K562 (cell line): Measurements from ENCODE around the gene MMEL1. TPM values are rescaled to one million over a fixed set of nuclear protein-coding genes. Genes with fewer than 3 reads are reported as not detected.
A peak's percentile ranks its signal among the peaks of the same experiment; 100 is the strongest.

Experiments
- ATAC-seq: fragments of 200-7000 bp; cut with Tn5 transposase; 3 replicates; pipeline ENCODE4 v1.9.1; 2020; ENCODE audit warnings: moderate library complexity
- BruUV-seq: library from RNA; stranded (reverse); fragments of 400-500 nt; replicated peaks from 2 replicates; lab custom pipeline; 2021; lab: Mats Ljungman, UMichigan
- CTCF ChIA-PET: fragments of 300-600 bp; formaldehyde crosslinking; extraction: SDS; loops from one replicate; lab custom pipeline; 2021; ENCODE audit warnings: low intra/inter-chr PET ratio; lab: Yijun Ruan, JAX
- POLR2A ChIA-PET: fragments of 300-600, 350-650 bp; sonication (Branson Sonifier 250); formaldehyde crosslinking; extraction: SDS; loops from one replicate; lab custom pipeline; 2021; ENCODE audit warnings: antibody characterized with exemption, inconsistent platforms; lab: Yijun Ruan, JAX
- DNase-seq, 4 experiments: peaks; one replicate each; pipeline versions ENCODE4 v3.0.0 to v3.0.0-alpha.2; 2011 to 2018; ENCODE audit warnings: low spot score in 3 of 4, mixed read lengths in 3 of 4; ENCODE audit errors: extremely low read depth in 1 of 4
- FAIRE-seq: peaks from 2 replicates; lab custom pipeline; 2011; peaks lifted over from hg19 to GRCh38; lab: Jason Lieb, UNC
- H2AFZ ChIP-seq: 2 replicates; pipeline ENCODE4 v1.6.0; 2011; ENCODE audit warnings: low read depth, low read length, control low read depth, inconsistent platforms
- H3K27ac ChIP-seq: fragments of 200-600 bp; 3 replicates; pipeline ENCODE4 v1.8.0; 2011; ENCODE audit warnings: low read depth, mild to moderate bottlenecking, control low read depth, inconsistent platforms, low read length, moderate library complexity, mixed read lengths; ENCODE audit errors: extremely low read depth
- H3K27me3 ChIP-seq, 2 experiments: fragments of 300-600 bp in 1 of 2; 2 replicates in 1 of 2; 3 replicates in 1 of 2; pipeline versions ENCODE4 v1.6.0 to v1.8.0; 2011; ENCODE audit warnings: inconsistent platforms in 2 of 2, low read length in 2 of 2, mild to moderate bottlenecking in 1 of 2, mixed read lengths in 1 of 2, moderate library complexity in 1 of 2; ENCODE audit not compliant: control insufficient read depth in 2 of 2, insufficient read depth in 2 of 2
- H3K36me3 ChIP-seq: fragments of 300-600 bp; 3 replicates; pipeline ENCODE4 v1.8.0; 2011; ENCODE audit warnings: mild to moderate bottlenecking, low read length, inconsistent platforms; ENCODE audit not compliant: control insufficient read depth, insufficient read depth
- H3K4me1 ChIP-seq, 2 experiments: fragments of 200-600 bp in 1 of 2; replicated peaks in 1 of 2; 2 replicates in 1 of 2; 3 replicates in 1 of 2; pipeline versions ENCODE4 v1.5.1 to v1.8.0; 2011; ENCODE audit warnings: inconsistent platforms in 2 of 2, low read length in 2 of 2, mild to moderate bottlenecking in 1 of 2, mixed read lengths in 1 of 2, moderate library complexity in 1 of 2; ENCODE audit not compliant: control insufficient read depth in 2 of 2, insufficient read depth in 2 of 2
- H3K4me2 ChIP-seq: 2 replicates; pipeline ENCODE4 v1.6.1; 2011; ENCODE audit warnings: low read length, control low read depth, inconsistent platforms, mixed read lengths; ENCODE audit not compliant: insufficient read depth
- H3K4me3 ChIP-seq: fragments of 200-600 bp; sonication (generic), shearing (Covaris generic); 2 replicates; pipeline ENCODE4 v1.5.1; 2016; ENCODE audit warnings: control low read depth, inconsistent platforms
- H3K79me2 ChIP-seq: fragments of 200-600 bp; 3 replicates; pipeline ENCODE4 v1.8.0; 2011; ENCODE audit warnings: low read length, inconsistent platforms; ENCODE audit not compliant: control insufficient read depth, insufficient read depth
- H3K9ac ChIP-seq, 2 experiments: 2 replicates each; pipeline versions ENCODE4 v1.6.0 to v1.6.1; 2011; ENCODE audit warnings: low read depth in 2 of 2, low read length in 2 of 2, control low read depth in 1 of 2, inconsistent platforms in 1 of 2, mild to moderate bottlenecking in 1 of 2, mixed read lengths in 1 of 2; ENCODE audit not compliant: insufficient read depth in 1 of 2
- H3K9me1 ChIP-seq: one replicate; pipeline ENCODE4 v1.6.0; 2011; ENCODE audit warnings: inconsistent platforms, mild to moderate bottlenecking, low read length, moderate library complexity; ENCODE audit not compliant: control insufficient read depth, insufficient read depth
- H3K9me3 ChIP-seq: replicated peaks from 2 replicates; pipeline ENCODE4 v1.5.1; 2011; ENCODE audit warnings: low read depth, low read length, inconsistent platforms; ENCODE audit not compliant: control insufficient read depth, insufficient read depth
- H4K20me1 ChIP-seq: replicated peaks from 2 replicates; pipeline ENCODE4 v1.6.1; 2011; ENCODE audit warnings: low read length, inconsistent platforms, mixed read lengths; ENCODE audit not compliant: control insufficient read depth, insufficient read depth
- BMI1 ChIP-seq: fragments of 150-350 bp; IDR thresholded peaks from 2 replicates; pipeline ENCODE4 v1.6.1; 2014; ENCODE audit warnings: low read length
- EP400 ChIP-seq: fragments of 450-650 bp; IDR thresholded peaks from 2 replicates; pipeline ENCODE4 v1.6.1; 2017; ENCODE audit warnings: antibody characterized with exemption, mild to moderate bottlenecking, moderate library complexity
- MAFG ChIP-seq: fragments of 450-650 bp; conservative IDR thresholded peaks from 2 replicates; pipeline ENCODE4 v1.6.1; 2016; ENCODE audit warnings: missing genetic modification characterization, missing compliant biosample characterization
- NR2C1 ChIP-seq, 2 experiments: fragments of 450-650 bp; IDR thresholded peaks; 2 replicates each; pipeline ENCODE4 v1.6.1; 2017; ENCODE audit warnings: mild to moderate bottlenecking in 2 of 2, antibody characterized with exemption in 1 of 2, inconsistent platforms in 1 of 2, missing compliant biosample characterization in 1 of 2, missing genetic modification characterization in 1 of 2
- POLR2G ChIP-seq: fragments of 200-400 bp; formaldehyde crosslinking; IDR thresholded peaks from 2 replicates; pipeline ENCODE4 v1.6.1; 2017; ENCODE audit warnings: low read depth, mild to moderate bottlenecking, antibody characterized with exemption, low read length, moderate library complexity
- RBFOX2 ChIP-seq: fragments of 200-400 bp; formaldehyde crosslinking; IDR thresholded peaks from 2 replicates; pipeline ENCODE4 v1.6.1; 2017; ENCODE audit warnings: low read depth, mild to moderate bottlenecking, low read length, moderate library complexity
- ZBTB9 ChIP-seq: fragments of 450-650 bp; formaldehyde crosslinking; IDR thresholded peaks from 2 replicates; pipeline ENCODE4 v1.4.0; 2020; ENCODE audit warnings: mild to moderate bottlenecking, moderate library complexity
- ZC3H4 ChIP-seq: sonication (generic); formaldehyde crosslinking; IDR thresholded peaks from 2 replicates; pipeline ENCODE4 v1.9.0; 2021; ENCODE audit warnings: missing genetic modification reagents, borderline replicate concordance
- ZNF277 ChIP-seq: fragments of 250-450 bp; sonication (Bioruptor Pico); IDR thresholded peaks from 2 replicates; pipeline ENCODE4 v1.8.0; 2022; ENCODE audit warnings: inconsistent platforms, mild to moderate bottlenecking, moderate library complexity, borderline replicate concordance
- WGBS: fragments of 100-300 bp; shearing (Covaris generic); methylation state at CpG from one replicate; pipeline ENCODE4 v1.1.6; 2016; ENCODE audit warnings: low coverage, mixed read lengths; ENCODE audit not compliant: insufficient coverage; ENCODE audit errors: missing lambda C conversion rate; 5-methylcytosine and 5-hydroxymethylcytosine counted together
- in situ Hi-C: fragments of 300-500 bp; cut with MboI; formaldehyde crosslinking; loops from 4 replicates; pipeline ENCODE4 v1.15.0; 2018; ENCODE audit warnings: inconsistent platforms, mixed read lengths
- intact Hi-C: fragments of 100-400 bp; cut with micrococcal nuclease; formaldehyde crosslinking; loops from 2 replicates; pipeline ENCODE4 v1.14.2; 2022
- polyA plus RNA-seq, 8 experiments: library from polyadenylated mRNA; depleted of rRNA in 4 of 8; stranded (reverse) in 5 of 8; unstranded in 3 of 8; fragments of >200 nt; fragmentation: Nextera tagmentation in 2 of 8; fragmentation: Illumina TruSeq in 1 of 8; extraction: Ambion mirVana in 2 of 8; extraction: Trizol in 1 of 8; gene quantifications; 2 replicates each; pipeline versions ENCODE4 v1.2.1 to v1.2.3, GENCODE V29; 2011 to 2014; ENCODE audit warnings: inconsistent platforms in 1 of 8, missing spikeins in 1 of 8
- total RNA-seq, 7 experiments: library from RNA; depleted of rRNA in 6 of 7; stranded (reverse); fragments of >200 nt in 6 of 7; fragmentation: Illumina TruSeq in 2 of 7; extraction: Trizol in 2 of 7; gene quantifications; 2 replicates each; pipeline versions ENCODE4 v1.2.1 to v1.2.3, GENCODE V29; 2011 to 2021; ENCODE audit warnings: low replicate concordance in 1 of 7
- TF ChIP-seq, protein P1 (sequence below): fragments of 200-800 bp; sonication (Bioruptor generic); IDR thresholded peaks from 2 replicates; pipeline ENCODE4 v1.6.1; 2017; ENCODE audit warnings: missing genetic modification characterization, missing compliant biosample characterization
- TF ChIP-seq, protein P2 (sequence below), 3 experiments: fragments of 200-800 bp in 1 of 3; sonication (Bioruptor generic) in 1 of 3; sonication (generic) in 1 of 3; formaldehyde crosslinking in 1 of 3; IDR thresholded peaks; 2 replicates each; pipeline versions ENCODE4 v1.6.1 to v1.8.0; 2016 to 2022; ENCODE audit warnings: mild to moderate bottlenecking in 2 of 3, missing compliant biosample characterization in 2 of 3, missing genetic modification characterization in 2 of 3, missing genetic modification reagents in 1 of 3

MMEL1 gene
- total and polyA plus RNA-seq, 9 of the 15 experiments (the other 6 are each of a cell fraction or from before 2014, with no cell fraction given): not detected

- peaks cover 9% of the 10 kb centered on the region; the same call in 1 of the 3 replicates for H3K79me2 ChIP-seq
- in situ Hi-C loops (loop anchor here (25.0 kb wide), 1 partner anchor 360 kb away; the partner anchor contains the start of gene FAAP20), intact Hi-C loops (loop anchor here (1.0 to 10.0 kb wide), 5 partner anchors 40 to 353 kb away; partner anchors contain the start of genes FAAP20, PRXL2B and TTC34)
- BruUV-seq: no TSS peak
- peaks cover 57 to 85% of the 10 kb centered on the region in 2 experiments for H3K4me1 ChIP-seq
- H3K9me1 ChIP-seq: peaks cover 3% of the 10 kb centered on the region
- H3K4me3 ChIP-seq: peak overlapping the region; percentile 62
- WGBS: 7% methylated on average over 25 of the region's 27 CpGs
- no peaks in the 10 kb centered on the region for H3K27me3 ChIP-seq
- ATAC-seq (peak; percentile 4), DNase-seq (no peak), FAIRE-seq (no peak)
- no peaks in the 10 kb centered on the region for H3K36me3 ChIP-seq
- H4K20me1 ChIP-seq: no peaks in the 10 kb centered on the region; the same call in 1 of the 2 replicates
- H2AFZ ChIP-seq: peak overlapping the region; percentile 26
- H3K4me2 ChIP-seq: peak overlapping the region; percentile 87
- ChIA-PET POLR2A (interaction anchor here (0.6 to 1.7 kb wide), 8 partner anchors 9 to 135 kb away, joined by 3 to 5 read pairs (median 3); partner anchors contain the start of genes PEX10 and TNFRSF14), CTCF (interaction anchor here (3.0 kb wide), 1 partner anchor 134 kb away, joined by 36 read pairs; the partner anchor contains the start of gene PEX10)
- peak overlapping the region; percentile 68 for H3K27ac ChIP-seq
- H3K9me3 ChIP-seq: no peaks in the 10 kb centered on the region
- peak overlapping the region; percentile 59 to 87 for H3K9ac ChIP-seq
- TF ChIP-seq, protein P1, sequence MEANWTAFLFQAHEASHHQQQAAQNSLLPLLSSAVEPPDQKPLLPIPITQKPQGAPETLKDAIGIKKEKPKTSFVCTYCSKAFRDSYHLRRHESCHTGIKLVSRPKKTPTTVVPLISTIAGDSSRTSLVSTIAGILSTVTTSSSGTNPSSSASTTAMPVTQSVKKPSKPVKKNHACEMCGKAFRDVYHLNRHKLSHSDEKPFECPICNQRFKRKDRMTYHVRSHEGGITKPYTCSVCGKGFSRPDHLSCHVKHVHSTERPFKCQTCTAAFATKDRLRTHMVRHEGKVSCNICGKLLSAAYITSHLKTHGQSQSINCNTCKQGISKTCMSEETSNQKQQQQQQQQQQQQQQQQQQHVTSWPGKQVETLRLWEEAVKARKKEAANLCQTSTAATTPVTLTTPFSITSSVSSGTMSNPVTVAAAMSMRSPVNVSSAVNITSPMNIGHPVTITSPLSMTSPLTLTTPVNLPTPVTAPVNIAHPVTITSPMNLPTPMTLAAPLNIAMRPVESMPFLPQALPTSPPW: peak; percentile 8; the same call in 1 of the 2 replicates
- no peak for TF ChIP-seq ZNF277 (CRISPR knock-in tag)
- no peak for TF ChIP-seq MAFG (tag)
- TF ChIP-seq BMI1: no peak
- peak; percentile 7; the same call in 1 of the 2 replicates for TF ChIP-seq RBFOX2
- TF ChIP-seq ZC3H4: 0 out of 2 replicates have a peak, but pooled peaks have one; percentile 48
- peak; percentile 41; the same call in 1 of the 2 replicates for TF ChIP-seq EP400
- TF ChIP-seq, protein P2, sequence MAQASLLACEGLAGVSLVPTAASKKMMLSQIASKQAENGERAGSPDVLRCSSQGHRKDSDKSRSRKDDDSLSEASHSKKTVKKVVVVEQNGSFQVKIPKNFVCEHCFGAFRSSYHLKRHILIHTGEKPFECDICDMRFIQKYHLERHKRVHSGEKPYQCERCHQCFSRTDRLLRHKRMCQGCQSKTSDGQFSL (CRISPR knock-in tag; IDR thresholded peaks at IDR 0.05): peak; percentile 73
- TF ChIP-seq, protein P2 (tag; IDR thresholded peaks at IDR 0.05): no peak
- TF ChIP-seq POLR2G: peak; percentile 50
- TF ChIP-seq NR2C1 (IDR thresholded peaks at IDR 0.05): no peak
- no peak for TF ChIP-seq NR2C1 (tag; IDR thresholded peaks at IDR 0.05)
- peak; percentile 34; the same call in 1 of the 2 replicates for TF ChIP-seq ZBTB9
Observed at GRCh38 chr1:2547210-2548067, 85.4 kb downstream of the MMEL1 start.
